Epithelial cell of esophagus (primary cell): ENCODE results near the gene ZC3H8.
A peak's percentile ranks its signal among the peaks of the same experiment; 100 is the strongest.

Experiments used
- DNase-seq: peaks from one replicate; pipeline ENCODE4 v3.0.0; 2010; ENCODE audit warnings: low read depth
- H3K4me3 ChIP-seq: 2 replicates; pipeline ENCODE4 v1.5.1; 2011; ENCODE audit warnings: mild to moderate bottlenecking, low read length, control low read depth
- CTCF ChIP-seq: IDR thresholded peaks from 2 replicates; pipeline ENCODE4 v1.5.1; 2011; ENCODE audit warnings: low read depth, mild to moderate bottlenecking, low read length, control low read depth, inconsistent platforms; ENCODE audit not compliant: insufficient read depth; ENCODE audit errors: missing control alignments

ZC3H8 gene

DNA sequence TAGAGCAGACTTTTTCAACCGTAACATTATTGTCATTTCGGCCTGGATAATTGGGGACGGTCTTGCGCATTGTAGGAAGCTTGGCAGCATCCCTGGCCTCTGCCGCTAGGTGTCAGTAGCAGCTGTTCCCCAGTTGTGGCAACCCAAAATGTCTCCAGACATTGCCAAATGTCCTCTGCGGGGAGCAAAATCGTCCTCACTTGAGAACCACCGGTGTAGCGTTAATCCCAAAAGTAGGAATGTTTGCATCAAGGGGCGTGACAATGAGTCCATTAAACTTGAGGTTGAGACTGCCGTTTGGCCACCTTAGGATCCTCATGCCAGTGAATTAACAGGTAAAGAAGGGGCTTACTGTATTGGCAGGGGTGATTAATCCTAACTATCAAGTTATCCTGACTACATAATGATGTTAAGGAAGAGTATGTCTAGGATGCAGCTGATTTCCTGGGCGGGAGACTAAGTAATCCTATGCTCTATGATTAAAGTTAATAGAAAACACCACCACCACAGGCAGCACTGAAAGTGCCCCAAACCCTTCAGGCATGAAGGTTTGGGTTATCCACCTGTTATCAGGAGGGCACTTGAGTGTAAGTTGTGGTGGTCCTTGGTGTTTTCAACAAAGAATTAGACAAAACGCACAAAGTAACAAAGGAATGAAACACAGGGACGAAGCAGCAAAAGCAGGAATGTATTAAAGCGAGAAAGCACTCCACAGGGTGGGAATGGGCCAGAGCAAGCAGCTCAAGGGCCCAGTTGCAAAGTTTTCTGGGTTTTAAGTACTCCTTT is 4.9 kb upstream of the ZC3H8 start:
- no peak overlapping the region for H3K4me3 ChIP-seq
- DNase-seq: peak; percentile 81
- peak; percentile 99 for TF ChIP-seq CTCF

DNA sequence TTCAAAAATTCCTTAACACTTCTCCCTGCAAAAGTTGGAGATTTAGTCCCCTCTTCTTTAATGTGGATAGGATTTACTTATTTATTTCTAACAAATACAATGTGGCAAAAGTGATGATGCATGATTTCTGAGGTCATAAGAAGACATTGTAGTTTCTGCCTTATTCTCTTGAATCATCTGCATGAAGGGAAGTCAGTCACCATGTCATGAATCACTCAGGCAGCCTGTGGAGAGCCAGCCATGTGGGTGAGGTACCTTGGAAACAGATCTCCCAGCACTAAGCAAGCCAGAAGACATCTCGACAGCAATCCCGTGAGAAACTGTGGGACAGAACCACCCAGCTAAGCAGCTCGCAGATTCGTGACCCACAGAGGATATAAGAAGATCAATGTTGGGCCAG is 2.7 kb upstream of the ZC3H8 start:
- peak; percentile 78 for DNase-seq
- no peak overlapping the region for H3K4me3 ChIP-seq
- TF ChIP-seq CTCF: no peak

GRCh38 chr2:112256654-112257053 is 1.8 kb upstream of the ZC3H8 start:
- H3K4me3 ChIP-seq: no peak overlapping the region
- no peak for TF ChIP-seq CTCF
- no peak for DNase-seq

DNA sequence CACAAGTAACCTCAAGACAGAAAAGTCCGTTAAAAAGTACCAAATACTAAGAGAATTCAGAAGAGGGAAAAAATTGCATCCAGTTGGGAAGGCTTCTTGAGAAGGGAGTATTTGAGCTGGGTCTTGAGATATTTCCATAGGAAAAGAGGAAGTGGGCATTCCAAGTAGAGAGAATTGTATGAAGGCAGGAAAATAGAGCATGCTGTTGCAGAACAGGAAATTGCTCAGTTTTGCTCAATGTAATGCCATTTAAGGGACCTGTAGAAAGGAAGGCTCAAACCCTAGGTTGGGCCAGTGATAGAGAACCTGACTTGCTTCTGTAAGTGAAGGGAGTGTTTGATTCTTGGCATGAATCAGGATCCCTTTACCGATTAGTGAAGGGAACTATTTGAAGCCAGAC is 1.0 kb upstream of the ZC3H8 start:
- no peak for DNase-seq
- TF ChIP-seq CTCF: no peak
- H3K4me3 ChIP-seq: no peak overlapping the region

DNA sequence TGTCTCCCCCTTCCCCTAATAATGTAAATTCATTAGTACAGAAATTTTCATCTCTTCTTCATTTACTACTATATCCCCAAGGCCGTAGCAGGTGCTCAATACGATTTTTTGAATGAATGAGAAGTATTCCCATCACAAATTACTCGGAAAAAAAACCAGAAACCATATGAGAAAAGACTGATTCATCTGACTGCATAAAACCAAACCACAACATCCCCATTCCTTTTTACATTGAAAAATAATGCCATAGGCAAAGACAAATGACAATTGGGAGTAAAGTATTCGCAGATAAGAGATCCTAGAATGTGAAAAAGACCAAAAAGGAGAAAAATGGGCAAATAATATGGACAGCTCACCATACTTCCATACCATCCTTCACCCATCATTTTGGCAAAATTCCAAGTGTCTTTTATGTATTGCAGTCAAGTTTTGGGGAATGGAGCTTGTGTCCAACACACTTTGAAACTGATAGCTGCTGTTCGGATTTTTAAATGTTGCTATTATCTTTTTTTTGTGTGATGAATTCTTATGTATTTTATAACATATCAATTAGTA is 1.5 kb downstream of the ZC3H8 start:
- H3K4me3 ChIP-seq: no peak overlapping the region
- DNase-seq: no peak
- no peak for TF ChIP-seq CTCF

GRCh38 chr2:112251271-112251670 is 3.6 kb downstream of the ZC3H8 start:
- no peak for TF ChIP-seq CTCF
- DNase-seq: no peak

DNA sequence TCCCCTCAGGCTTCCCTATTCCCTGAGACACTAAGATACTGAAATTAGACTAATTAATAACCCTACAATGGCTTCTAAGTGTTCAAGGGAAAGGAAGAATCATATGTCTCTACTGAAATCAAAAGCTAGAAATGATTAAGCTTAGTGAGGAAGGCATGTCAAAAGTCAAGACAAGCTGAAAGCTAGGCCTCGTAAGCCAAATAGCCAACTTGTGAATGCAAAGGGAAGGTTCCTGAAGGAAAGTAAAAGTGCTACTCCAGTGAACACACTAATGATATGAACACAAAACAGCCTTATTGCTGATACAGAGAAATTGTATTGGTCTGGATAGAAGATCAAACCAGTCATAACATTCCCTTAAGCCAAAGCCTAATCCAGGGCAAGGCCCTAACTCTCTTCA is 10.0 kb downstream of the ZC3H8 start:
- TF ChIP-seq CTCF: no peak
- no peak for DNase-seq

More at GRCh38 chr2:112251271-112251670, 3.6 kb downstream of the ZC3H8 start:
- H3K4me3 ChIP-seq: no peak overlapping the region

More for the DNA sequence above, 10.0 kb downstream of the ZC3H8 start:
- H3K4me3 ChIP-seq: no peak overlapping the region
